HG02870 (cell line): ENCODE data around the gene ELMOD3.
A peak's percentile ranks its signal among the peaks of the same experiment; 100 is the strongest.
"Not testable (repeated sequence)": the region's sequence is repeated elsewhere in the genome, so short reads cannot be mapped to it uniquely, and the experiment has no call there.

Experiments used
- ATAC-seq: cut with Tn5 transposase; IDR thresholded peaks from one replicate; pipeline ENCODE4 v1.9.1; 2021; ENCODE audit warnings: mild to moderate bottlenecking, moderate library complexity; ENCODE audit not compliant: unreplicated experiment

Gene ELMOD3

DNA sequence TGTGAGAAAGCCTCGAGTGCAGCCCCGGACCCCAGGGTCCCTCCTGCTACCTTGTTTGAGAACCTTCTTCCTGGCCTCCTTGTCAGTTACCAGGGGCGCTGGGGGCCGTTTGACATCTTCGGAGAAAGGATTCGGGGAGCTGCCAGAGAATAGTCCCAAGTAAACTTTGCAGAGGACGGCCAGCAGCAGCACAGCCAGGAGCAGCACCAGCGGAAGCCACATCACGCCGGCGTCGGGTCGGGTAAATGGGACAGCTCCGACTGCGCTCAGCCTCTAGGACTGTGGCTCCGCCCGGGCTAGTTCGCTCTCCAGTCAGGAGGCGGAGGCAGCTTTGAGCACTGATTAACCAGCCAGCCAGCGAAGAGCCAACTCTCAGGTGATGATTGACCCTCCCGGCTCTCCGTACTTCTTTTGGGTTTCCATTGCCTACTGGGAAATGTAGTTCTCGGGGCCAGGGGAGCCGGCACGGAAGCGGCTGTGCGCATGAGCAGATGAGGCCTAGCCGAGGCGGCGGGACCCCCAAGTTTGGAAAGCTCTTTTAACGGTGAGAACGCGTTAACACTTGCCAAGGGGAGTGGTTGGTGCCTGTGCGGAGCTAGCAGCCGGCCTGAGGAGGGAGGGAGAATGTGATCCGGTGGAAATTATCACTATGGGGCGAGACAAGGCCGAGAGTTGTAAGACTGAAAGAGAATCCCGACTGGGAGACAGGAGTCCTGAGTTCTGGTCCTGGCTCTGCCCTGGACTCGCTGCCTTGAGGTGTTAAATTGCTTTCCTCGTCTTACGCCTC lies at the start of gene ELMOD3, which contains the start of gene RETSAT:
Gene ELMOD3, plus strand, starts transcription at position 484 of the 787 bp plus-strand sequence. CDS start 2,430 bp downstream, outside the sequence.
Gene RETSAT, minus strand, starts transcription at position 243 of the 787 bp plus-strand sequence. Its CDS starts 21 bp downstream, at position 222.
- peak; percentile 97 for ATAC-seq

DNA sequence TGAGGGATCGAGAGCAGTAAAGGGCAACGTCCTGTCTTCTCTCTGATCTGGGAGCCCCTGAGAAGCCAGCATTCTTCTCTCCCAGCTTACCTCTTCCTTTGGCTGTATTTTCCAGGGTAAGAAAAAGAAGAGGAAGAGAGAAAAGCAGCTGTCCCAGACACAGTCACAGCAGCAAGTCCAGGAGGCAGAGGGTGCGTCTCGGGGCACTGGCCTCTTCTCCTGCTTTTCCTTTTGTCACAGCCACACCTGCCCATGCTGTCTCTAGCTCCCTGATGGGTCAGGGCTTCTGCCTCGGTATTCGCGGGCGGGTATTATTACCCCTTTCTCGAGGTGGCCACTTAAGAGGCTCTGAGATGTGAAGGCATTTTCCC lies 47.1 kb upstream of the ELMOD3 start:
- ATAC-seq = no peak

DNA sequence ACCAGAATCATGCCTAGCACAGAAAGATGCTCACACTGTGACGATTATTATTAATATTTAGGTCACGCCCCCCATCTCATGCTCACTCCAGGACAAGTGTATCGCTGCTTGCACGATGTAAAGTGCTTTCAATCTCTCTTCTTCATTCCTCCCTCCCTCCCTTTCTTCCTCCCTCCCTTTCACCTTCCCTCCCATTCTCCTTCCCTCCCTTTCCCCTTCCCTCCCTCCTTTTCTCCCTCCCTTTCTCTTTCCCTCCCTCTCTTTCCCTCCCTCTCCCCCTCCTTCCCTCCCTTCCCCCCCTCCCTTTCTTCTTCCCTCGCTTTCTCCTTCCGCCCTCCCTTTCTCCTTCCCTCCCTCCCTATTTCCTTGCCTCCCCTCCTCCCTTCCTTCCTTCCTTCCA lies 46.4 kb upstream of the ELMOD3 start:
- ATAC-seq = no peak

DNA sequence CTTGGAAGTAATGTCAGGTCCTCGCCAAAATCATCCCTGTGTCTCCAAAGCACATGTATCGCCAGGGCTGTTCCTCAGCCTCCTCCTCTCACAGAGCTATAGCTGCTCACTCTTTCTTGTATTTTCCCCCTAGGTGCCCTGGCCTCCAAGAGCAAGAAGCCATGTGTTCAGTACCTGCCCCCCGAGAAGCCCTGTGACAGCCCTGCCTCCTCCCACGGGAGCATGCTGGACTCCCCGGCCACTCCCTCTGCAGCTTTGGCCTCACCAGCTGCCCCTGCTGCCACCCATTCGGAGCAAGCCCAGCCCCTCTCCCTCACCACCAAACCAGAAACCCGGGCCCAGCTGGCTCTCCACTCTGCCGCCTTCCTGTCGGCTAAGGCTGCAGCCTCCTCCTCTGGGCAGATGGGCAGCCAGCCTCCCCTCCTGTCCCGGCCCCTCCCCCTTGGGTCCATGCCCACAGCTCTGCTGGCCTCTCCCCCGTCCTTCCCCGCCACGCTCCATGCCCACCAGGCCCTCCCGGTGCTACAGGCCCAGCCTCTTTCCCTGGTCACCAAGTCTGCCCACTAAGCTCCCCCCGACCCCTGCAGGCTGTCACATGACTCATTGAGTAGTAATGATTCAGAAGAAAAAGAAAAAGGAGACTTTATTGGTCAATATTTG lies 45.5 kb upstream of the ELMOD3 start:
- no peak for ATAC-seq

GRCh38 chr2:85309699-85310321 lies 44.8 kb upstream of the ELMOD3 start:
- ATAC-seq = no peak

DNA sequence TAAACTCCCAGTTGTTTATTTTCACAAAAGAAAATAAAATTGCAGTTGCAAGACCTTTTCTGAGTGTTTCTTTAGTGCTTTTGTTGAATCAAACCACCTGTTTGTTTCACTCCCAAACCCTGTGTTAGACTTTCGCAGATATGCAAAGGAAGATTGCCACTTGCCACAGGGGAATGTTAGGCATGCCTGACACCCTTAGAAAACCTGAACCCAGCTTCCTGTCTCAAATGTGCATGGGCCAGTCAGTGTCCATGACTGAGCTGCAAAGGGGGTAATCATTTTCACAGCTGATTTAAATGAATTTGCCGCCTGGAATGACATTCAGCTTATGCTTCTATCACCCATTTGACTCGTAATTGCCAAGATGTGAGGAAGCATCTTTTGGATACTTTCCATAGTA lies 44.2 kb upstream of the ELMOD3 start:
- ATAC-seq = peak; percentile 36

DNA sequence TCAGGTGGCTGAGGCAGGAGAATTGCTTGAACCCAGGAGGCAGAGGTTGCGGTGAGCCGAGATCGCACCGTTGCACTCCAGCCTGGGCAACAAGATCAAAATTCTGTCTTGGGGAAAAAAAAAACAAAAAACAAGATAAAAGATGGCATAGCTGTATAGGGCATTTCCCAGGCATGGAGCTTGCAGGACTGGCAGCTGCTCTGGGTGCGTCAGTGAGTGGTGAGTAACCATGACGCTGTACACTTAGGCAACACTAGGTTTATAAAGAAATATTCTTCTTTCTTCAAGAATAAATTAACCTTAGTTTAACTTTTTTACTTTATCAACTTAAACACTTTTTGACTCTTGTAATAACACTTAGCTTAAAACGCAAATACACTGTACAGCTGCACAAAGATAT lies 42.2 kb upstream of the ELMOD3 start:
- ATAC-seq = no peak

DNA sequence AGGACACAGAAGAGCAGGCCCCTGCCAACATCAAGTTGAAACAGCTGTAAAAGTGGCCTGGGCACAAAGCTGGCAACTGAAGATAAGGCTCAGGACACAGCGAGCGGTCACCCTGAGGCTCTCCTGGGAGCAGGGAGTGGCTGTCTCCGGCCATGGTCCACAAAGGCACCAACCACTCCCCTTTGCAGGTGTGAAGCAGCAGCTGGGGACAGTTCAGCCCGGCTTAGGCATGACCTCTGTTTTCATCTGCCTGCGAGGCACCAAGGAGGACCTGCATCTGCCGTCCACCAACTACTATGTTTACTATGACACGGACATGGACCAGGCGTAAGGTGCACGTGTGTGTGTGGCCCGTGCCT lies 39.7 kb upstream of the ELMOD3 start:
- no peak for ATAC-seq

GRCh38 chr2:85315921-85316320 lies 38.6 kb upstream of the ELMOD3 start:
- not testable (repeated sequence) for ATAC-seq

GRCh38 chr2:85318222-85319074 lies 36.1 kb upstream of the ELMOD3 start:
- no peak for ATAC-seq

- ATAC-seq = no peak
These were observed 34.8 kb upstream of the ELMOD3 start for GRCh38 chr2:85319796-85320195.

GRCh38 chr2:85323351-85323987 lies 31.1 kb upstream of the ELMOD3 start:
- no peak for ATAC-seq

DNA sequence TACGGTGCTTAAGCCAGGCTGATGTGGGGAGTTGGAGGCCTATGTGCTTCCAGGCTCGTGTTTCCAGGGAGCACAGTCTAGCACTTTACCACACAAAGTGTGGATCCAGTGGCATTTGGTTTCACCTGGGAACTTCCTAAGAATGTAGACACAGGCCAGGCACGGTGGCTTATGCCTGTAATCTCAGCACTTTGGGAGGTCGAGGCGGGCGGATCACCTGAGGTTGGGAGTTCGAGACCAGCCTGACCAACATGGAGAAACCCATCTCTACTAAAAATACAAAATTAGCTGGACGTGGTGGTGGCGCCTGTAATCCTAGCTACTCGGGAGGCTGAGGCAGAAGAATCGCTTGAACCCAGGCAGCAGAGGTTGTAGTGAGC lies 30.6 kb upstream of the ELMOD3 start:
- ATAC-seq = not testable (repeated sequence)

DNA sequence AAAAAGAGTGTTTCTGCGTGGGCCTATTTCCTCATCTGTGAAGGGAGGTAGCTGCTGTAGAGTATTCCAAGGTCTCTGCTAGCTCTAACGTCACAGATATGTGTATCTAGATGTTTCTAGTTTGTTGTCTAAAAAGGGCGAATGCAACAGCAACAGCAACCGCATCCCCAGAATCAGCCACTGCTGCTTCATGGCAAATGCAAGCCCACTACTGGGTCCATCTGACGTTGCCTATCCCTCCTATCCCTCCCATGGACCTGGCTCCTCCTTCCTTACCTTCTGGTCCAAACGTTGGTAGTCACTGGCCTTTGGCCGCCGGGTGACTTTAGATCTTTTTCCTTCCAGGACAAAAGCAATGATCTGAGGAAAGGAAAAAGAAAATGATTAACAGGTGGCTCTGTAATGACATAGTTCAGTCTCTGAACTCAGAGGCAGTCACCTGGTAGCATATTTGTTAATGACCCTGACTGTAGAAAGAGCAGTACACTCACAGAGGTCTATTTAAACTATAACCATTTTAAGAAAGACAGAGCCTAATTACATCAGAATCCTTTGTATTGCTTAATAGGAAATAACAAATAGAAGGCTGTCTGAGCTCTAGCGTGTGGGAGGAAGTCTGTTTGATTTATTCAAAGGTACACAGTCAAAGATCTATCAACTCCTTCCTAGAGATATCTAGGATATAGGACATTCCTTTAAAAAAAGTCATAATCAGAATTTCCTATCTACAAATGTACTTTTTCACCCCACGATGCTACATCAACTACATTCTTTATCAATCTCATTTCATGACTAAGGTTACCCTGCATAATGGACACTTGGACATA lies 29.7 kb upstream of the ELMOD3 start:
- ATAC-seq = no peak

- ATAC-seq = no peak
These were observed 29.1 kb upstream of the ELMOD3 start for GRCh38 chr2:85325466-85325811.

- peak; percentile 34 for ATAC-seq
These were observed 28.0 kb upstream of the ELMOD3 start for GRCh38 chr2:85326406-85327159.

DNA sequence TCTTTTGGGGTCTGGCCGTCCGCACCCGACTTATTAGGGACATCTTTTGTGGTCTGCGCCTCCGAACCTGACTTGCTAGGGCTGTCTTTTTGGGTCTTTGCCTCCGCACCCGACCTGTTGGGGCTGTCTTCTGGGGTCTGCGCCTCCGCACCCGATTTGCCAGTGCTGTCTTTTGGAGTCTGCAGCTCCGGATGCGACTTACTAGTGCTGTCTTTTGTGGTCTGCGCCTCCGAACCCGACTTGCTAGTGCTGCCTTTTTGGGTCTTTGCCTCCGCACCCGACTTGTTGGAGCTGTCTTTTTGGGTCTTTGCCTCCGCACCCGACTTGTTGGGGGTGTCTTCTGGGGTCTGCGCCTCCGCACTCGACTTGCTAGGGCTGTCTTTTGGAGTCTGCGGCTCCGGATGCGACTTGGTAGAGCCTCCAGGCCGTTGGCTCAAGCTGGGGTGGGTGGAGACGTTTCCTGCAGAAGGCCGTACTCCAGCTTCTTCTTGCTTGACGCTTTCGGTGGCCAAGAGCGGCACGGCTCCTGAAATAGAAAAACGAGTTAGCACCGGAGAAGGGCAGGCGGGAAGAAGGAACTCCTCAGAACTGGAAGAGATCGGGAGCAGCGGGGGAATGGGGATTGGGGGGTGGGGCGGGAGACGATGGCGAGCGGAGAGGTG lies 27.3 kb upstream of the ELMOD3 start:
- peak; percentile 19 for ATAC-seq

DNA sequence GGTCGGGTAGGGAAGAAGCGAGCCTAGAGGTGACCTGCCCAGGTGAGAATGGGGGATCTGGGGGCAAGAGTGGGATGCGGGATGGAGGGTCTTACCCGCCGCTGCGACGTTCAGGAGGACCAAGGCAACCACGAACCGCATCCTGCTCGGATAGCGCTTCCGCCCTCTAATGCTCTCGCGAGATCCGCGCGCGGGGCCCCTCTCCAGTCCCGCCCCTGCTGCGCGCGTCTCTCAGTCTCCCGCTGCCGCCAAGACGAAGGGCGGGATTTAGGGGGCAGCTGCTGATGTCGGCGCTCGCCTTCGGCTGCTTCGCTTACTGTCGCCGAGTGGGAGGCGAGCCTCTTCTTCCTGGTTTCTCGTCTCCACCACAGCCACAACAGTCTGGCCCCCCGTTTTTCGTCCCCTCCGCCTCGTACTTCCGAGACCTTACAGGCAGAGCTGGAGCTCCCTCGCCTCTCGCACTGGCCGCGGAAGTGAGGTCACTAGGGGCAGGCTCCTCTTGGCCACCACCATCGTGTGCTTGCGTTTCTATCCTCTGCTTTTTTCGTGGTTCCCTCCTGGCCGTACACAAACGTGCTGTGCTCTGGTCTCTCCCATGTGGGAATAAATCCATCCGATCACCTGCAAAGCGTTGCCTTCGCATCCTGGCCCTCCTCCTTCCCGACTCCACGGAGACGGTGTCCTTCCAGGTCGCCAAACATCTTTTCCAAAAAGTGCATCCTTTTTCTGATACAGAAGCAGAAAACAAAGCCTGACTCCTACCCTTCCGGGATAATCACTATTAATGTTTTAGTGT lies 26.5 kb upstream of the ELMOD3 start, which contains the start of gene TGOLN2:
Gene TGOLN2, minus strand, starts transcription at position 168 of the 796 bp plus-strand sequence. Its CDS starts 27 bp downstream, at position 141.
- peak; percentile 73 for ATAC-seq
